OCI-LY1 (cell line): Measurements from ENCODE around the gene GRIN3B.

ENCODE experiments used
- EZH2 ChIP-seq: fragments of 200-600 bp; sonication (generic), shearing (Covaris generic); IDR thresholded peaks from 2 replicates; pipeline ENCODE4 v1.8.0; 2017; ENCODE audit warnings: borderline replicate concordance, mixed run types, mild to moderate bottlenecking, antibody characterized with exemption, low read length, moderate library complexity, mixed read lengths
- TF ChIP-seq, protein P1 (sequence below): fragments of 200-600 bp; sonication (generic), shearing (Covaris generic); IDR thresholded peaks from 2 replicates; pipeline ENCODE4 v1.5.1; 2017; ENCODE audit warnings: mild to moderate bottlenecking, antibody characterized with exemption, low read length, moderate library complexity, mixed read lengths

GRCh38 chr19:1002600-1002999, 2.4 kb downstream of the GRIN3B start:
- TF ChIP-seq, protein P1, sequence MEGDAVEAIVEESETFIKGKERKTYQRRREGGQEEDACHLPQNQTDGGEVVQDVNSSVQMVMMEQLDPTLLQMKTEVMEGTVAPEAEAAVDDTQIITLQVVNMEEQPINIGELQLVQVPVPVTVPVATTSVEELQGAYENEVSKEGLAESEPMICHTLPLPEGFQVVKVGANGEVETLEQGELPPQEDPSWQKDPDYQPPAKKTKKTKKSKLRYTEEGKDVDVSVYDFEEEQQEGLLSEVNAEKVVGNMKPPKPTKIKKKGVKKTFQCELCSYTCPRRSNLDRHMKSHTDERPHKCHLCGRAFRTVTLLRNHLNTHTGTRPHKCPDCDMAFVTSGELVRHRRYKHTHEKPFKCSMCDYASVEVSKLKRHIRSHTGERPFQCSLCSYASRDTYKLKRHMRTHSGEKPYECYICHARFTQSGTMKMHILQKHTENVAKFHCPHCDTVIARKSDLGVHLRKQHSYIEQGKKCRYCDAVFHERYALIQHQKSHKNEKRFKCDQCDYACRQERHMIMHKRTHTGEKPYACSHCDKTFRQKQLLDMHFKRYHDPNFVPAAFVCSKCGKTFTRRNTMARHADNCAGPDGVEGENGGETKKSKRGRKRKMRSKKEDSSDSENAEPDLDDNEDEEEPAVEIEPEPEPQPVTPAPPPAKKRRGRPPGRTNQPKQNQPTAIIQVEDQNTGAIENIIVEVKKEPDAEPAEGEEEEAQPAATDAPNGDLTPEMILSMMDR = no peak
- no peak for TF ChIP-seq EZH2
